Amniotic epithelial cell (primary cell): ENCODE results near the gene OXT.
A peak's percentile ranks its signal among the peaks of the same experiment; 100 is the strongest.
"Not testable (repeated sequence)": the region's sequence is repeated elsewhere in the genome, so short reads cannot be mapped to it uniquely, and the experiment has no call there.

Experiments
- DNase-seq: peaks from one replicate; pipeline ENCODE4 v3.0.0-alpha.2; 2010; ENCODE audit warnings: low read depth

Gene OXT

GRCh38 chr20:3047486-3048419 lies 23.7 kb upstream of the OXT start:
- DNase-seq = no peak

- DNase-seq = no peak
Measured at GRCh38 chr20:3051385-3052019, 19.9 kb upstream of the OXT start.

GRCh38 chr20:3059489-3059888 lies 11.9 kb upstream of the OXT start:
- DNase-seq = no peak

- not testable (repeated sequence) for DNase-seq
Measured at GRCh38 chr20:3064119-3064518, 7.3 kb upstream of the OXT start.

- peak; percentile 33 for DNase-seq
Measured at GRCh38 chr20:3067139-3068014, 4.0 kb upstream of the OXT start.

- no peak for DNase-seq
Measured at GRCh38 chr20:3068075-3068474, 3.3 kb upstream of the OXT start.

GRCh38 chr20:3068986-3069900 lies 2.2 kb upstream of the OXT start:
- DNase-seq = peak; percentile 54

- no peak for DNase-seq
Measured at GRCh38 chr20:3070725-3071124, 695 bp upstream of the OXT start.

GRCh38 chr20:3071266-3071609 lies 182 bp upstream of the OXT start:
- DNase-seq = no peak

- DNase-seq = no peak
Measured at GRCh38 chr20:3072530-3073250, 1.3 kb downstream of the OXT start.

GRCh38 chr20:3073251-3073643 lies 1.8 kb downstream of the OXT start:
- not testable (repeated sequence) for DNase-seq

GRCh38 chr20:3074812-3075211 lies 3.4 kb downstream of the OXT start:
- no peak for DNase-seq

GRCh38 chr20:3075315-3075714 lies 3.9 kb downstream of the OXT start:
- not testable (repeated sequence) for DNase-seq

GRCh38 chr20:3077618-3078134 lies 6.3 kb downstream of the OXT start:
- peak; percentile 14 for DNase-seq

GRCh38 chr20:3080939-3081388 lies 9.5 kb downstream of the OXT start:
- DNase-seq = peak; percentile 82

GRCh38 chr20:3081641-3082040 lies 10.2 kb downstream of the OXT start:
- no peak for DNase-seq

- DNase-seq = no peak
Measured at GRCh38 chr20:3082306-3082951, 11.0 kb downstream of the OXT start.

- no peak for DNase-seq
Measured at GRCh38 chr20:3082955-3083952, 11.8 kb downstream of the OXT start.
